HFF-Myc (cell line): ENCODE measurements around the gene LIPH.

ENCODE experiments used
- DNase-seq: peaks from one replicate; pipeline ENCODE4 v3.0.0-alpha.2; 2011; ENCODE audit warnings: low read depth; ENCODE audit errors: extremely low read depth
- H3K4me3 ChIP-seq: replicated peaks from 2 replicates; pipeline ENCODE4 v1.5.1; 2011; ENCODE audit warnings: low read depth, mild to moderate bottlenecking, control low read depth, low read length
- TF ChIP-seq, protein P1 (sequence below): IDR thresholded peaks from 2 replicates; pipeline ENCODE4 v1.5.1; 2012; ENCODE audit warnings: mild to moderate bottlenecking, low read depth, low read length, control low read depth; ENCODE audit errors: missing control alignments

The LIPH gene

DNA sequence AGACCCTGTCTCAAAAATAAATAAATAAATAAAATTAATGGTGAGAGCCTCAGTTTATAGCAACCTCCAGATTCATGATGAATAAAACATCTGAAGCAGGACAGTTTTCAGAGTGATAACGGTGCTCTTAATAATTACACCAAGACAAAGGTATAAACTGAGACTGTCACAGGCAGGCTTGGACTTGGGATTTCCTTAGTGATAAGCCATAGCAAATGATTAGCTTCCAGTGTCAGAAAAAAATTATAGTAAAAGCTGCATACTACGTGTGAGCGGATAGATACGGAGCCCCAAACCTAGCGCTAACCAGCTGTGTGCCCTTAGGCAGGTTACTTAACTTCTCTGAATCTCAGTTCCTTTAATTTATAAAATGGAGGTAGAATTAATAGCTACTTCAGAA, 21.5 kb downstream of the LIPH start:
- H3K4me3 ChIP-seq, result no peak overlapping the region
- TF ChIP-seq, protein P1, sequence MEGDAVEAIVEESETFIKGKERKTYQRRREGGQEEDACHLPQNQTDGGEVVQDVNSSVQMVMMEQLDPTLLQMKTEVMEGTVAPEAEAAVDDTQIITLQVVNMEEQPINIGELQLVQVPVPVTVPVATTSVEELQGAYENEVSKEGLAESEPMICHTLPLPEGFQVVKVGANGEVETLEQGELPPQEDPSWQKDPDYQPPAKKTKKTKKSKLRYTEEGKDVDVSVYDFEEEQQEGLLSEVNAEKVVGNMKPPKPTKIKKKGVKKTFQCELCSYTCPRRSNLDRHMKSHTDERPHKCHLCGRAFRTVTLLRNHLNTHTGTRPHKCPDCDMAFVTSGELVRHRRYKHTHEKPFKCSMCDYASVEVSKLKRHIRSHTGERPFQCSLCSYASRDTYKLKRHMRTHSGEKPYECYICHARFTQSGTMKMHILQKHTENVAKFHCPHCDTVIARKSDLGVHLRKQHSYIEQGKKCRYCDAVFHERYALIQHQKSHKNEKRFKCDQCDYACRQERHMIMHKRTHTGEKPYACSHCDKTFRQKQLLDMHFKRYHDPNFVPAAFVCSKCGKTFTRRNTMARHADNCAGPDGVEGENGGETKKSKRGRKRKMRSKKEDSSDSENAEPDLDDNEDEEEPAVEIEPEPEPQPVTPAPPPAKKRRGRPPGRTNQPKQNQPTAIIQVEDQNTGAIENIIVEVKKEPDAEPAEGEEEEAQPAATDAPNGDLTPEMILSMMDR, result no peak
- no peak for DNase-seq

DNA sequence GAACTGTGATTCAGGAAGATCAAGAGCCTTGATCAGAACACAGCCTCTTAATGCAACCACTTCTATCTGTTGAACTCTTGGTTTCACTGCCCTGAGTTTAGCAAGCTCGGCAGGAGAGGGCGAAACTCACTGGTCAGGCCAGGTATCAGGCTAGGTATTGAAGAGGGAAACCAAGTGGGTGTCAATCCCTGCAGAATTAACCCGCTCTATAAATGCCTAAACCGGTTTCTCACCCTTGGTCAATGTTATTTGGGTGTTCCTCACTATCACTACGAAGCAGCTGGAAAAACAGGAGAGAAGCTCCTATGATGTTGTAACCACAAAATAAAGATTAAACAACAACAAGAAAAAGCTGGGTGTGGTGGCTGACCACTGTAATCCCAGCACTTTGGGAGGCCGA, 23.9 kb downstream of the LIPH start:
- TF ChIP-seq, protein P1, result no peak
- H3K4me3 ChIP-seq, result no peak overlapping the region
- no peak for DNase-seq

GRCh38 chr3:185527364-185527763, 25.0 kb downstream of the LIPH start:
- DNase-seq, result no peak
- TF ChIP-seq, protein P1, result no peak

DNA sequence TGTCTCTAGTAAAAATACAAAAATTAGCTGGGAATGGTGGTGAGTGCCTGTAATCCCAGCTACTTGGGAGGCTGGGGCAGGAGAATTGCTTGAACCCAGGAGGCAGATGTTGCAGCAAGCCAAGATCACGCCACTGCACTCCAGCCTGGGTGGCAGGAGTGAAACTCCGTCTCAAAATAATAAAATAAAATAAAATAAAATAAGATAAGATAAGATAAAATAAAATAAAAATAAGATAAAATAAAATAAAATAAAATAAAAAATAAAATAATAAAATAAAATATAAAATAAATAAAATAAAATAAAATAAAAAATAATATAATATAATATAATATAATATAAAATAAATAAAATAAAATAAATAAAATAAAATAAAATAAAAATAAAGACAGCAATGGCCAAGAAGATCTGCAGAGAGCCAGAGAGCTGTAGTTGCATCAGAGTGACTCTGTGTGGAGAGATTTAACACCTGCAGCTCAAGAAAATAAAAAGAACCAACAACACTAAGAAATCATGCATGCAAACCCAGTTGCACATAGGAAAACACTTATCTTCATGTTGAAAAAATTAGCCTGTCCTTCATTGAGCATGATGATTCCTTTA, 25.9 kb downstream of the LIPH start:
- no peak overlapping the region for H3K4me3 ChIP-seq
- DNase-seq, result no peak
- TF ChIP-seq, protein P1, result no peak

More at GRCh38 chr3:185527364-185527763, 25.0 kb downstream of the LIPH start:
- no peak overlapping the region for H3K4me3 ChIP-seq

DNA sequence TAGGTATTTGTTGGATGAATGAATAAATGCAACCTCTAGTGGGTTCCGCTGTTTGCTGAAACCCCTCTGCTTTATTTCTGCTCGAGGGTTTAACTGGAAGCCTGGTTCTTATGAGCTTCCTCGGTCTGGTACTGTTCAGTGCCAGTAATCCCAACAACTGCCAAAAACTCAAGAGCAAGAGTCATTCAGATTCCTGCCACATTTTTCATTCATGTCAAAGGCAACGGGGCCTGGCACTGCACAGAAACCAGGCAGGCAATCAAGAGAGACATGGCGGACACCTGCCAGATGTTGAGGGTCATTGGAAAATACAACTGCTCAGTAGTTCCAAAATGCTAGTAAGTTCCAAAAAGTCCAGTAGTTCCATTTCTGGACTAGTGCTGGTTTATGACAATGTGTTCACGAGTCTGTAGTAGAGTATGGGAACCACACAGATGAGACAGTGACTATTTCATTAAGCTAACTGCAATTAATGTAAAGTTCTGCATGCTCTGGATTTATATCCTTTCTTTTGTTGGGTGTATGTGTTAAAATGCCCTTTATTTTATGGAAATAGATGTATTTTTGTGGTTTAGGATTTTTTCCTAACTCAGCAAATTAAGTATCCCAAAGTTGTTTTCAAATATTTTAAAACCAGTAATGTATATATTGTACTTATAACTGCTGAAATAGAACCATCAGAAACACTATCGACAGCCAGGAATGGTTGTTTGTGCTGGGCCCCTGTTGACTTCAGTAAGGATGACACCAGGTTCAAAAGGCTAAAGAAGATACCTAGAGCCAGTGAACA, 30.8 kb downstream of the LIPH start:
- TF ChIP-seq, protein P1, result no peak
- no peak overlapping the region for H3K4me3 ChIP-seq
- DNase-seq, result no peak

DNA sequence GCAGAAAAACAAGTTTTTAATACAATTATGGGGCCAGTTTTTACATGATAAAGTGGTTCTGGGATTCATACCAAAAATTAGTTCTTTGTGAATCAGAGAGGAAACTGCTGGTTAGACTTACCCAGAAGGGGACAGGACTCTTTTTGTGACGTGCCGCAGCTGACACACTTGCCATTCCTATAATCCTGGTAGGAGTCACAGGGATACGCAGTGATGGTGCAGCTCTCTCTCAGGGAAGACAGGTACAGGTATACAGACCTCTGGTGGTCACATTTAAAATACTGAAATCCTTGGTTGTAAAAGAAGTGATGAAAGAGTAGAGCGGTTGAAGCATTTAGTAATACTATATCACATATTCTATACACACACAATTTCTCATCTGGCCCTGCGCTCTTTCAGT, 33.4 kb downstream of the LIPH start:
- no peak for DNase-seq
- TF ChIP-seq, protein P1, result no peak
- no peak overlapping the region for H3K4me3 ChIP-seq
